HCT116 (cell line): Measurements from ENCODE around the gene PCED1A. TPM values are rescaled to one million over a fixed set of nuclear protein-coding genes. Genes with fewer than 3 reads are reported as not detected.

Source experiments
- ATAC-seq: fragments of 200-7000 bp; cut with Tn5 transposase; 2 replicates; pipeline ENCODE4 v1.9.1; 2020; ENCODE audit warnings: mild to moderate bottlenecking, moderate library complexity
- BruUV-seq: library from RNA; stranded (reverse); fragments of 400-500 nt; replicated peaks from 2 replicates; lab custom pipeline; 2021; lab: Mats Ljungman, UMichigan
- CTCF ChIA-PET: fragments of 300-600 bp; sonication (Branson Sonifier 250); formaldehyde crosslinking; loops from one replicate; lab custom pipeline; 2021; ENCODE audit warnings: antibody characterized with exemption; lab: Charles Lee
- POLR2A ChIA-PET: fragments of 300-600, 350-600 bp; sonication (Branson Sonifier 250); formaldehyde crosslinking; loops from one replicate; lab custom pipeline; 2021; ENCODE audit warnings: antibody characterized with exemption; lab: Charles Lee
- RAD21 ChIA-PET, 2 experiments: fragments of 300-600 bp; sonication (Branson Sonifier 250); formaldehyde crosslinking; loops; one replicate each; lab custom pipeline; 2023; ENCODE audit warnings: low total read pairs in 2 of 2; ENCODE audit not compliant: uncharacterized antibody in 2 of 2, unreplicated experiment in 2 of 2, low non-redundant PET in 1 of 2; lab: Charles Lee
- DNase-seq: peaks from one replicate; pipeline ENCODE4 v3.0.0-alpha.2; 2010; ENCODE audit warnings: low read depth, low spot score
- H2AFZ ChIP-seq: fragments of 200-600 bp; shearing (Covaris generic), sonication (generic); 2 replicates; pipeline ENCODE4 v1.6.1; 2017; ENCODE audit warnings: low read depth, mixed run types, mixed read lengths, antibody characterized with exemption, low read length; ENCODE audit not compliant: poor library complexity, severe bottlenecking
- H3K27ac ChIP-seq: 2 replicates; pipeline ENCODE4 v1.5.1; 2012; ENCODE audit warnings: low read depth, low read length
- H3K27me3 ChIP-seq: fragments of 200-600 bp; sonication (generic); 2 replicates; pipeline ENCODE4 v1.6.1; 2016; ENCODE audit warnings: mixed run types, low read length, mixed read lengths; ENCODE audit not compliant: insufficient read depth
- H3K36me3 ChIP-seq, 2 experiments: fragments of 200-500 bp in 1 of 2; fragments of 200-600 bp in 1 of 2; sonication (Bioruptor generic) in 1 of 2; sonication (generic) in 1 of 2; 2 replicates each; pipeline versions ENCODE4 v1.5.1 to v1.6.1; 2014 to 2016; ENCODE audit warnings: low read length in 2 of 2, inconsistent platforms in 1 of 2, mixed read lengths in 1 of 2, mixed run types in 1 of 2; ENCODE audit not compliant: insufficient read depth in 2 of 2, control insufficient read depth in 1 of 2
- H3K4me1 ChIP-seq, 2 experiments: fragments of 200-600 bp in 1 of 2; sonication (generic) in 1 of 2; 2 replicates each; pipeline versions ENCODE4 v1.5.1 to v1.6.1; 2012 to 2017; ENCODE audit warnings: low read length in 2 of 2, inconsistent platforms in 1 of 2, mild to moderate bottlenecking in 1 of 2, mixed read lengths in 1 of 2, mixed run types in 1 of 2, moderate library complexity in 1 of 2; ENCODE audit not compliant: insufficient read depth in 2 of 2, control insufficient read depth in 1 of 2
- H3K4me2 ChIP-seq: fragments of 200-600 bp; sonication (generic); 2 replicates; pipeline ENCODE4 v1.6.1; 2017; ENCODE audit warnings: mixed run types, low read length, mixed read lengths
- H3K4me3 ChIP-seq, 2 experiments: fragments of 200-600 bp in 1 of 2; sonication (generic) in 1 of 2; replicated peaks in 1 of 2; 2 replicates each; pipeline ENCODE4 v1.5.1; 2011 to 2016; ENCODE audit warnings: low read length in 2 of 2, control low read depth in 1 of 2, low read depth in 1 of 2, mild to moderate bottlenecking in 1 of 2, mixed read lengths in 1 of 2, mixed run types in 1 of 2
- H3K79me2 ChIP-seq: fragments of 200-600 bp; sonication (generic); 2 replicates; pipeline ENCODE4 v1.6.1; 2017; ENCODE audit warnings: mild to moderate bottlenecking, mixed run types, low read length, moderate library complexity, mixed read lengths; ENCODE audit not compliant: insufficient read depth
- H3K9ac ChIP-seq: fragments of 200-600 bp; sonication (generic); 2 replicates; pipeline ENCODE4 v1.6.1; 2016; ENCODE audit warnings: low read length, mixed read lengths
- H3K9me2 ChIP-seq: fragments of 200-600 bp; sonication (generic), shearing (Covaris generic); 2 replicates; pipeline ENCODE4 v1.6.1; 2017; ENCODE audit warnings: mixed run types, mild to moderate bottlenecking, moderate library complexity; ENCODE audit not compliant: insufficient read depth
- H3K9me3 ChIP-seq, 2 experiments: fragments of 200-500 bp in 1 of 2; fragments of 200-600 bp in 1 of 2; sonication (Bioruptor generic) in 1 of 2; sonication (generic) in 1 of 2; 2 replicates each; pipeline ENCODE4 v1.6.1; 2014 to 2017; ENCODE audit warnings: low read length in 2 of 2, mixed read lengths in 2 of 2, inconsistent platforms in 1 of 2, low read depth in 1 of 2, mild to moderate bottlenecking in 1 of 2, mixed run types in 1 of 2, moderate library complexity in 1 of 2; ENCODE audit not compliant: control insufficient read depth in 1 of 2, insufficient read depth in 1 of 2
- H4K20me1 ChIP-seq: fragments of 200-600 bp; sonication (generic), shearing (Covaris generic); 2 replicates; pipeline ENCODE4 v1.6.1; 2017; ENCODE audit warnings: mixed run types, mild to moderate bottlenecking, moderate library complexity; ENCODE audit not compliant: insufficient read depth
- CEBPB ChIP-seq: IDR thresholded peaks from 2 replicates; pipeline ENCODE4 v1.6.1; 2012; ENCODE audit warnings: low read depth
- FOSL1 ChIP-seq: IDR thresholded peaks from 2 replicates; pipeline ENCODE4 v1.6.1; 2012; ENCODE audit warnings: low read depth
- JUND ChIP-seq: IDR thresholded peaks from 2 replicates; pipeline ENCODE4 v1.6.1; 2012
- POLR2AphosphoS5 ChIP-seq: IDR thresholded peaks from 2 replicates; pipeline ENCODE4 v1.6.1; 2011; ENCODE audit warnings: mild to moderate bottlenecking, low read depth, low read length, moderate library complexity
- SIN3A ChIP-seq: IDR thresholded peaks from 2 replicates; pipeline ENCODE4 v1.6.1; 2012; ENCODE audit warnings: low read depth
- SP1 ChIP-seq: IDR thresholded peaks from 2 replicates; pipeline ENCODE4 v1.6.1; 2012; ENCODE audit warnings: low read depth
- TCF7L2 ChIP-seq: IDR thresholded peaks from 2 replicates; pipeline ENCODE4 v1.7.0; 2011; ENCODE audit warnings: borderline replicate concordance, inconsistent platforms; ENCODE audit not compliant: insufficient read depth, insufficient read length; ENCODE audit errors: extremely low read depth
- YY1 ChIP-seq: IDR thresholded peaks from 2 replicates; pipeline ENCODE4 v1.6.1; 2011; ENCODE audit warnings: low read length, low read depth, moderate library complexity, mild to moderate bottlenecking; ENCODE audit not compliant: insufficient replicate concordance; ENCODE audit errors: extremely low read depth
- ZNF274 ChIP-seq: fragments of 200-500 bp; sonication (Bioruptor generic); IDR thresholded peaks from 2 replicates; pipeline ENCODE4 v1.6.1; 2014; ENCODE audit warnings: mild to moderate bottlenecking, low read depth, low read length, inconsistent platforms
- intact Hi-C: fragments of 100-400 bp; cut with micrococcal nuclease; formaldehyde crosslinking; loops from 2 replicates; pipeline ENCODE4 v1.10.0; 2022
- total RNA-seq: library from RNA; stranded (reverse); gene quantifications from one replicate; pipeline ENCODE4 v1.2.1, GENCODE V29; 2021; ENCODE audit not compliant: unreplicated experiment
- TF ChIP-seq, protein P1 (sequence below): IDR thresholded peaks from 2 replicates; pipeline ENCODE4 v1.6.1; 2012

PCED1A gene
- total RNA-seq, 1 experiment from 2014 or later = 31.8 TPM

GRCh38 chr20:2838847-2839671 lies 1.4 kb downstream of the PCED1A start:
- no peak for ATAC-seq
- CTCF ChIA-PET = no interaction called here
- POLR2A ChIA-PET = no interaction called here
- no peaks in the 10 kb centered on the region for H3K9me2 ChIP-seq
- TF ChIP-seq TCF7L2 (no peak), CEBPB (no peak), SIN3A (no peak)
- TF ChIP-seq, protein P1, sequence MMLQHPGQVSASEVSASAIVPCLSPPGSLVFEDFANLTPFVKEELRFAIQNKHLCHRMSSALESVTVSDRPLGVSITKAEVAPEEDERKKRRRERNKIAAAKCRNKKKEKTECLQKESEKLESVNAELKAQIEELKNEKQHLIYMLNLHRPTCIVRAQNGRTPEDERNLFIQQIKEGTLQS = no peak
- intact Hi-C loops = no loop called here
- H3K9me3 ChIP-seq = no peaks in the 10 kb centered on the region
- peaks cover 13 to 20% of the 10 kb centered on the region in 2 experiments; a peak in 3 of 4 replicates for H3K4me1 ChIP-seq
- H3K9ac ChIP-seq = no peak overlapping the region
- H2AFZ ChIP-seq = no peak overlapping the region
- H3K27me3 ChIP-seq = no peaks in the 10 kb centered on the region
- DNase-seq = no peak
- TSS peak; percentile 55 for BruUV-seq
- H3K36me3 ChIP-seq = no peaks in the 10 kb centered on the region
- no peak overlapping the region for H3K27ac ChIP-seq
- peaks cover 12% of the 10 kb centered on the region for H3K79me2 ChIP-seq
- H3K4me2 ChIP-seq = peak overlapping the region; percentile 98
- RAD21 ChIA-PET = no interaction called here
- H4K20me1 ChIP-seq = no peaks in the 10 kb centered on the region
- peak overlapping the region in 1 of 2 experiments; percentile 73; a peak in 3 of 4 replicates for H3K4me3 ChIP-seq

DNA sequence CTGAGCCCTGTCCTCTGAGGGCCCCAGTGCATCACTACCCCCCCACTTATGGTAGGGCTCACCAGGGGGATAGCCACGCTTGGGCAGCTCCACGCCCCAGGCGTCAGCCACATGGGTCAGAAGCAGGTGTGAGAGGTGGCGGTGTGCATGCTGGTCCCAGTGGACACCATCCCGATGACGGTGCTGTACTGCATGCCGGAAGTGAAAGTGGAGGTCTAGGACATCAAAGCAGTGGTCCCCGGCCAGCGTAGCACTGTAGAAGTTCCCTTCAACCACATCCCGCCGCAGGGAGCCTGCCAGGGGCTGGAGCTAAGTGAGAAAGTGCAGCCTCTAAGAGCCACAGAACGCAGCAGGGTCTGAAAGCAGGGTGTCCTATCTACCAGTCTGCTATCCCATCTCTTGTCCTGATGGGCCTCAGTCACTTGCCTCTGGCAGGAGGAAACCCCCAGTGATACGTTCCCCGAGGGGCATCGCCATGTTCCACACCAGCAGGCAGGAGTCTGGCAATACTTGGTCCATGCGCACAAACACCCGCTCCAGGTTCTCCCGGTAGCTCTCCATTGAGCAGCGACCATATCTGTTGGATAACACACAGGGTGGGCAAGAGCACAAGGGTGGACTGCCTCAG lies 2.2 kb downstream of the PCED1A start:
- ChIA-PET CTCF (no interaction called here), RAD21 (no interaction called here), POLR2A (no interaction called here)
- Histone ChIP-seq H3K9ac (no peak overlapping the region), H2AFZ (no peak overlapping the region), H3K27ac (no peak overlapping the region), H3K4me3 (no peak overlapping the region), H3K79me2 (peaks cover 12% of the 10 kb centered on the region), H3K9me3 (no peaks in the 10 kb centered on the region), H3K9me2 (no peaks in the 10 kb centered on the region), H3K36me3 (no peaks in the 10 kb centered on the region), H3K4me1 (peaks cover 13 to 20% of the 10 kb centered on the region in 2 experiments; a peak in 3 of 4 replicates), H4K20me1 (no peaks in the 10 kb centered on the region), H3K27me3 (no peaks in the 10 kb centered on the region), H3K4me2 (no peak overlapping the region)
- no peak for DNase-seq
- intact Hi-C loops = no loop called here
- BruUV-seq = no TSS peak
- TF ChIP-seq SIN3A = no peak
- TF ChIP-seq JUND = no peak
- TF ChIP-seq YY1 = no peak
- no peak for TF ChIP-seq TCF7L2
- no peak for TF ChIP-seq FOSL1
- no peak for TF ChIP-seq SP1
- no peak for TF ChIP-seq POLR2AphosphoS5
- no peak for TF ChIP-seq ZNF274
- ATAC-seq = no peak
